ENCODE measurements around the gene GTPBP4.

- TF ChIP-seq REST (IDR thresholded peaks at IDR 0.05) (no peak), SREBF2 (IDR thresholded peaks at IDR 0.05) (no peak), EP300 (IDR thresholded peaks at IDR 0.05) (no peak)
Measured at GRCh38 chr10:1047937-1048336, 59.7 kb downstream of the GTPBP4 start.
